Right renal pelvis (tissue), 4 donors: ENCODE data around the gene NCF4. TPM values are rescaled to one million over a fixed set of nuclear protein-coding genes. Genes with fewer than 3 reads are reported as not detected.

Source experiments
- DNase-seq, 4 donors: peaks; one replicate each; pipeline ENCODE4 v3.0.0-alpha.2; 2013; ENCODE audit warnings: low read depth in 4 of 4, low spot score in 3 of 4, missing footprints in 1 of 4
- polyA plus RNA-seq, 4 donors: library from polyadenylated mRNA; unstranded; fragments of 120-200 nt; gene quantifications; one replicate each; pipeline ENCODE4 v1.2.1, GENCODE V29; 2013; ENCODE audit not compliant: insufficient read length in 4 of 4

NCF4 gene
- polyA plus RNA-seq, 4 donors = 1.5 to 2.9 (median 2.2) TPM

DNA sequence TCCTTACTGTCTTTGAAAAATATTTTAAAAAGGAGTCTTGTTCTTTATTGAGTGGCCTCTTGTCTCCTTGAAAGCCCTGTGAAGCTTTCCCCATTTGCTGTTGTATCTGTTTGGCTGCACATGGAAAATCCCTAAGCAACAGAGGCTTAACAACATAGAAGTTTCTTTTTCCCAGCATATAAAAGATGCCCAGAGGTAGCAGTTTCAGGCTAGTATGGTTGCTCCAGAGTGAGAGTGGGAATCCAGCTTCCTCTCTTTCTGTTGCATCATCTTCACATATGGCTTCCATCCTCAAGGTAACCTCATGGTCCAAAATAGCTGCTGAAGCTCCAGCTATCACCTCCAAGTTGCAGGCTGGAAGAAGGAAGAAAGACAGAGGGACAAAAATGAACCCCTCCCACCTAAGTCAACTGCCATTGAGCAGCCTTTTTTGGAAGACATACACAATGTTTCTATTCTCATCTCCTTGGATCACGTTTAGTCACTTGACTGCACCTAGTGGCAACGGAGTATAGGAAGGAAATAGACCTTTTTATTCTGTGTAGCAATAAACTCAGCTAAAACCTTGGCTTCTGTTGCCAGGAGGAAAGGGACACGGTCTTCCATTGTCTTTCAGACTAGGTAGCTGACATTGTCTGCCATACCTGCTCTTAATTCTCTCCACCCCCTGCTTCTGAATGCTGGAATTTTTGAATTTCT, 57.9 kb downstream of the NCF4 start:
- no peak for DNase-seq

DNA sequence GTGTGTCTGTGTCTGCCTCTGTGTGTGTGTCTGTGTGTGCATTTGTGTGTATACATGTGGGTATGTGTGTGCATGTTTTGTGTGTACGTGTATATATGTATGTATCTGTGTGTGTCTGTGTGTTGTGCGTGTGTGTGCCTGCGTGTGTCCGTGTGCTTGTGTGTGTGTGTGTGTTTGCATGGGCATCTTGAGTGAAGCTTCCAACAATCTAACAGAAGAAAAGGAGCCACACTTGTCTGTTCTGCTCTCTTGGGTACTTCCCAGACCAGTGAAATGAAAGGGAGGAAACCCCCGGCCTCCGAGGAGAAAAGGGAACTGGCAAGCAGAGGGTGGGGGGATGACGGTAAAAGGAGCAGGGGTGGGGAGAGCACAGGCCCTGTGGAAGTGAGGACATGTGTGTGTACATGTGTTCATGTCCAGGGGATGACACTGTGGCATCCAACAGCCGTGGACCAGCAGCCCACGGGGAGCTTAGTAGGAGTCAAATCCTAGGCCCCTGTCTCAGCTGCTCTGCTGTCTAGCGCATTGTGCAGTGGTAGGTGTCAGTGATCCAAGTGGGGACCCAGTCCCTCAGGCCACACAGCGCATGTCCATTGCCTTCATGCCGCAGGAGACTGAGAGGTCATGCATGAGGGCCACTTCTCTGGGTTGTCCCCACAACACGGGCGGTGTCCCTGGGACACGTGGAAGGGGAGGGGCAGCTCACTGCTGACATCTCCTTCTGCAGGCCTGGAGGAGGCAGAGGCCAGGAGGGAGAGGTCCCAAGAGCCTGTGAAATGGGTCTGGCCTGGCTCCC, 60.7 kb downstream of the NCF4 start:
- DNase-seq = no peak

DNA sequence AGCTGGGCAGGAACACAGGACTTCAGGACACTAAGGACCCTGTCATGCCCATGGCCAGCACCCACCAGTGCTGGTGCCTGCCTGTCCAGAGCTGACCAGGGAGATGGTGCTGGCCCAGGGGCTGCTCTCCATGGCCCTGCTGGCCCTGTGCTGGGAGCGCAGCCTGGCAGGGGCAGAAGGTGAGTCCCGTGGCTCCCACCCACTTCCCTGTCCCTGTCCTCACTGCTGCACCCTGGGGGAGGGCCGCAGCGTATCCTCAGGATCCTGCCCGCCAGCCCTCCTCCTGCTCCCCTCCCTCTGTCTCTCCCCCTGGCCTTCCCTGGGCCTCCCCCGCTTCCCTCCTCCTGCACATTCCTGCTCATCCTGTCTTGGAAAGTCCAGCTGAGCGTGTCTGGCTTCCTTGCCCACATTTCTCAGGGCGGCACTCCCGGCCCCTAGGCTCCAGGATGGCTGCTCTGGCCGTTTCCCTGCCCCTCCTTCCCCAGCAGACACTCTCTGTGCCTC, 61.4 kb downstream of the NCF4 start:
- peak in 2 of 4 donors; percentile 52 to 63 for DNase-seq

- DNase-seq = no peak
Measured at GRCh38 chr22:36922711-36923110, 61.9 kb downstream of the NCF4 start.

DNA sequence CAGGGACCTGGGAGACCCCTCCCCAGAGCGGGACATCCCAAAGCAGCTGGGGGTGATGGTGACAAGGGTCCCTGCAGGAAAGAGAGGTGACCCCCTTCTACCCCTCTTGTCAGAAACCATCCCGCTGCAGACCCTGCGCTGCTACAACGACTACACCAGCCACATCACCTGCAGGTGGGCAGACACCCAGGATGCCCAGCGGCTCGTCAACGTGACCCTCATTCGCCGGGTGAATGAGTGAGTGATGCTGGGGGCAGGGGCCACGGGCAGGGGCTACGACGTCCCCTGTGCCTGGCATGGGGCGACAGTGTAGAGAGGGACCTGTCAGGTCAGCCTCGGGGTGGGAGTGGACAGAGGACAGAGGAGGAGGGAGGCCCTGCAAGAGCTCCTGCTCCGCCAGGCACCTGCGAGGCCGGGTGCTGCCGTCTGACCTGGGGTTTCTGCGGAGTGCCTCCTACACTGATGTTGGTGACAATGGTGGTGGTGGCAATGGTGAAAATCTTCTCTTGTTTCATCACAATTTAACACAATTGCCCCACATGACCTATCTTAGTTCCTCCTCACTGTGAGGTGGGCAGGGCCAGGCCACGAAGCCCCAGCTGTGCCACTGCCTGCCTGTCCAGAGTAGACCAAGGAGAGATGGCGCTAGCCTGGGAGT, 62.5 kb downstream of the NCF4 start:
- no peak for DNase-seq

- DNase-seq = no peak
Measured at GRCh38 chr22:36924151-36924698, 63.4 kb downstream of the NCF4 start.

DNA sequence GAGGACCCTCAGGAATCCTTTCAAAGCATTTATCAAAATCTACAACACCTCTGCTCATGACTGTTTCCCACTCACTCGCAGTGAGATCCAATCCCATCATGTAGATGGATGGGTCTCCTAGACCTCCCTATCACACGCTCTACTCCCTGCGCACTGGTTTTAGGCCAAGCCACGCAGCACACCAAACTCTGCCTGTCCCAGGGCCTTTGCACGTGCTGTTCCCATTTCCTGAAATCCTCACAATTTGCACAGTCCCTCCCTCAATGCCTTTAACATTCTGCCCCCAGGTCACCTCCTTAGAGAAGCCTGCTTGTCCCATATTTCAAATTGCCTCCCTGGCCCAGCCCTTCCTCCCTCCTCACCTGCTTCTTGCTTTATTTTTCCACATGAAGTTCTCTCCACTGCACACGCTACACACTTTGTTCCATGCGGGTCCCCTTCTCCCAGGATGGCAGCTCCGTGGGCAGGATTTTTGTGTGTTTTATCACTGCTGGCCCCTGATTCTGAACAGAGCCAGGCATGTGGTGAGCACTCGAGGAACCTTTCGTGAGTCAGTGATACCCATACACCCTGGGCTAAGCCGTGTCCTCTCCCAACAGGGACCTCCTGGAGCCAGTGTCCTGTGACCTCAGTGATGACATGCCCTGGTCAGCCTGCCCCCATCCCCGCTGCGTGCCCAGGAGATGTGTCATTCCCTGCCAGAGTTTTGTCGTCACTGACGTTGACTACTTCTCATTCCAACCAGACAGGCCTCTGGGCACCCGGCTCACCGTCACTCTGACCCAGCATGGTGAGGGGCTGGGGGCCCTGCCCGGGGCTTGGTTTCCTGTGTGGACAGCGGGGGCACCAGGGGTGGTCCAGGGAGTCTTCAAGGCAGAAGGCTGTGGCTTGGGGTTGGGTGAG, 64.8 kb downstream of the NCF4 start:
- no peak for DNase-seq

GRCh38 chr22:36926309-36926708, 65.5 kb downstream of the NCF4 start:
- DNase-seq = no peak

DNA sequence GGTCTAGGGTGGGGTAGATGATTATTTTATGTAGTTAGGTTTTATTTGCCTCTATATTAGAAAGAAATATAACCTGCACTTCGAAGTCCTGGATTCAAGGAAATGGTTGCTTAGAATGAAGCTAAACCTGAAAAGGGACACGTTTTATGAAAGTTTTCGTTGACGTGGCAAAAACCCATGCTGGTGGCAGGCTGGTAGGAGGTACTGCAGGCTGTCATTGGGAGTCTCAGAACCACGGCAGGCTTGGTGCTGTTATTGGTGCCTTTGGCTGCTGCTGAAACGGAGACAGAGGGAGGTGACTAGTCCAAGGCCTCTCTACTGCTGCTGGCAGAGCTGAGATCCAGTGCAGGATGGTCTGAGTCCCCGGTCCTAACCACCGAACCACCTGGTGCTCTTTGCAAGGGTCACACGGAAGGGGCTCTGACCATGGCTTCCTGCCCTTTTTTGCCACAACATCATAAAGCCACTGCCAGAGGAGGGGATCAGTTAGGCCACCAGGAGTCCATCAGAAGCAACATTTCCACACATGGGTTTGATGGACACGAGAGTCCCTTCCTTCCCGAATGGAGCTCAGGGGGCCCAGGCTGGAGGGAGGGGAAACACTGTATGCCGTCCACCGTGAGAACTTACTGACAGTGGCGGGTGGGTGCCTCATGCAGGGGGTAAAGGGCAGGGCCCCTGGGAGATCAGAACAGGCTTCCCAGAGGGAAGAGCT, 66.1 kb downstream of the NCF4 start:
- DNase-seq = no peak

Other genes starting within 250 kb of the NCF4 start
- not detected for gene CACNG2, start 157.3 kb upstream of the NCF4 start, polyA plus RNA-seq
- gene IFT27, start 84.9 kb upstream of the NCF4 start, polyA plus RNA-seq = 10 to 100 TPM; 42.9 to 54.6 (median 45.2) TPM
- gene PVALB, start 44.0 kb upstream of the NCF4 start, polyA plus RNA-seq = 10 to 100 TPM in 1 of 4 donors, 1 to 10 TPM in 3; 3.6 to 10.5 (median 7.0) TPM
- gene CSF2RB, start 52.6 kb downstream of the NCF4 start, polyA plus RNA-seq = 1 to 10 TPM; 2.7 to 3.3 (median 2.9) TPM
- 10 to 100 TPM; 46.3 to 64.8 (median 50.7) TPM for gene TST, start 158.4 kb downstream of the NCF4 start, polyA plus RNA-seq
- gene MPST, start 158.7 kb downstream of the NCF4 start, polyA plus RNA-seq = 10 to 100 TPM; 49.2 to 79.6 (median 52.2) TPM
- 10 to 100 TPM; 23.1 to 35.4 (median 27.1) TPM for gene KCTD17, start 190.7 kb downstream of the NCF4 start, polyA plus RNA-seq
- under 1 TPM; 0.18 to 0.54 (median 0.33) TPM for gene TMPRSS6, start 248.7 kb downstream of the NCF4 start, polyA plus RNA-seq